IMR-90 (cell line): ENCODE data around the gene TMCC3. TPM values are rescaled to one million over a fixed set of nuclear protein-coding genes. Genes with fewer than 3 reads are reported as not detected.

ENCODE experiments used
- ATAC-seq: fragments of 200-7000 bp; cut with Tn5 transposase; 2 replicates; pipeline ENCODE4 v1.9.1; 2020; ENCODE audit warnings: low read depth, mild to moderate bottlenecking, moderate library complexity
- BruUV-seq: library from RNA; stranded (reverse); fragments of 400-500 nt; replicated peaks from 2 replicates; lab custom pipeline; 2021; lab: Mats Ljungman, UMichigan
- CTCF ChIA-PET: fragments of 300-600 bp; formaldehyde crosslinking; extraction: SDS; loops from one replicate; lab custom pipeline; 2021; ENCODE audit warnings: antibody characterized with exemption; lab: Yijun Ruan, JAX
- POLR2A ChIA-PET: fragments of 300-600 bp; sonication (Branson Sonifier 250); formaldehyde crosslinking; loops from one replicate; lab custom pipeline; 2022; ENCODE audit warnings: antibody characterized with exemption; ENCODE audit not compliant: unreplicated experiment; lab: Charles Lee
- DNase-seq: peaks from one replicate; pipeline ENCODE4 v3.0.0; 2013
- H2AFZ ChIP-seq: replicated peaks from 2 replicates; pipeline ENCODE3; 2013; ENCODE audit warnings: low read length, mild to moderate bottlenecking; ENCODE audit not compliant: poor library complexity
- H2AK5ac ChIP-seq: 2 replicates; pipeline ENCODE4 v1.6.1; 2013; ENCODE audit warnings: low read depth, low read length, inconsistent platforms
- H2AK9ac ChIP-seq: replicated peaks from 2 replicates; pipeline ENCODE3; 2013; ENCODE audit warnings: mild to moderate bottlenecking, low read depth, low read length, moderate library complexity; ENCODE audit not compliant: poor library complexity
- H2BK120ac ChIP-seq: 2 replicates; pipeline ENCODE4 v1.6.1; 2013; ENCODE audit warnings: low read depth, low read length, inconsistent platforms
- H2BK15ac ChIP-seq: 3 replicates; pipeline ENCODE4 v1.6.1; 2013; ENCODE audit warnings: low read depth, low read length, inconsistent platforms
- H2BK20ac ChIP-seq: 2 replicates; pipeline ENCODE4 v1.6.1; 2013; ENCODE audit warnings: low read depth, mild to moderate bottlenecking, inconsistent platforms, low read length, moderate library complexity
- H2BK5ac ChIP-seq: 2 replicates; pipeline ENCODE4 v1.6.1; 2013; ENCODE audit warnings: mild to moderate bottlenecking, low read depth, low read length, inconsistent platforms; ENCODE audit not compliant: poor library complexity, severe bottlenecking
- H3K14ac ChIP-seq: replicated peaks from 2 replicates; pipeline ENCODE4 v1.6.1; 2013; ENCODE audit warnings: low read depth, low read length, inconsistent platforms
- H3K18ac ChIP-seq: 2 replicates; pipeline ENCODE4 v1.6.1; 2013; ENCODE audit warnings: low read depth, low read length, control low read depth
- H3K23ac ChIP-seq: 2 replicates; pipeline ENCODE4 v1.6.1; 2013; ENCODE audit warnings: low read depth, low read length, inconsistent platforms
- H3K27ac ChIP-seq: 2 replicates; pipeline ENCODE4 v1.5.1; 2013; ENCODE audit warnings: mild to moderate bottlenecking, control low read depth, low read length; ENCODE audit not compliant: insufficient read depth
- H3K27me3 ChIP-seq: 2 replicates; pipeline ENCODE4 v1.6.1; 2013; ENCODE audit warnings: low read length; ENCODE audit not compliant: control insufficient read depth, insufficient read depth
- H3K36me3 ChIP-seq: 2 replicates; pipeline ENCODE4 v1.6.1; 2013; ENCODE audit warnings: low read length, mixed read lengths; ENCODE audit not compliant: control insufficient read depth, insufficient read depth
- H3K4ac ChIP-seq: 2 replicates; pipeline ENCODE4 v1.6.1; 2013; ENCODE audit warnings: low read depth, low read length, inconsistent platforms
- H3K4me1 ChIP-seq: 2 replicates; pipeline ENCODE4 v1.6.1; 2013; ENCODE audit warnings: low read length, mixed read lengths; ENCODE audit not compliant: control insufficient read depth, insufficient read depth
- H3K4me2 ChIP-seq: 2 replicates; pipeline ENCODE4 v1.6.1; 2013; ENCODE audit warnings: low read depth, mild to moderate bottlenecking, control low read depth, low read length, moderate library complexity
- H3K4me3 ChIP-seq: 2 replicates; pipeline ENCODE4 v1.5.1; 2013; ENCODE audit warnings: low read depth, mild to moderate bottlenecking, control low read depth, low read length, moderate library complexity; ENCODE audit not compliant: insufficient read depth
- H3K56ac ChIP-seq: 2 replicates; pipeline ENCODE4 v1.6.1; 2013; ENCODE audit warnings: low read length, inconsistent platforms; ENCODE audit not compliant: insufficient read depth; ENCODE audit errors: extremely low read depth
- H3K79me1 ChIP-seq, 2 experiments: 2 replicates each; pipeline ENCODE4 v1.6.1; 2013; ENCODE audit warnings: low read length in 2 of 2, inconsistent platforms in 1 of 2, low read depth in 1 of 2
- H3K9ac ChIP-seq: 2 replicates; pipeline ENCODE4 v1.6.1; 2013; ENCODE audit warnings: low read depth, low read length, control low read depth
- H3K9me1 ChIP-seq: 2 replicates; pipeline ENCODE4 v1.6.1; 2013; ENCODE audit warnings: low read length, inconsistent platforms; ENCODE audit not compliant: insufficient read depth
- H3K9me3 ChIP-seq: 2 replicates; pipeline ENCODE4 v1.6.1; 2013; ENCODE audit warnings: low read length; ENCODE audit not compliant: control insufficient read depth, insufficient read depth
- H4K20me1 ChIP-seq: 2 replicates; pipeline ENCODE4 v1.6.1; 2013; ENCODE audit warnings: low read length, inconsistent platforms; ENCODE audit not compliant: insufficient read depth
- H4K5ac ChIP-seq: 2 replicates; pipeline ENCODE4 v1.6.1; 2013; ENCODE audit warnings: mild to moderate bottlenecking, low read depth, low read length, control low read depth
- H4K8ac ChIP-seq, 2 experiments: 2 replicates each; pipeline ENCODE4 v1.6.1; 2013; ENCODE audit warnings: low read depth in 2 of 2, low read length in 2 of 2, control low read depth in 1 of 2, inconsistent platforms in 1 of 2
- H4K91ac ChIP-seq: 2 replicates; pipeline ENCODE4 v1.6.1; 2013; ENCODE audit warnings: low read depth, low read length, inconsistent platforms; ENCODE audit not compliant: insufficient read depth
- BHLHE40 ChIP-seq: fragments of 150-350 bp; IDR thresholded peaks from 2 replicates; pipeline ENCODE4 v1.6.1; 2016; ENCODE audit warnings: mild to moderate bottlenecking, low read depth, low read length
- CEBPB ChIP-seq: IDR thresholded peaks from 2 replicates; pipeline ENCODE4 v1.6.1; 2012; ENCODE audit warnings: low read depth, low read length, improper control_type of control experiment
- CHD1 ChIP-seq: IDR thresholded peaks from 2 replicates; pipeline ENCODE4 v1.6.1; 2012; ENCODE audit warnings: low read depth, low read length, improper control_type of control experiment
- CTCF ChIP-seq: conservative IDR thresholded peaks from 2 replicates; pipeline ENCODE4 v1.5.1; 2012; ENCODE audit warnings: mild to moderate bottlenecking, low read depth, low read length, improper control_type of control experiment
- MAFK ChIP-seq: IDR thresholded peaks from 2 replicates; pipeline ENCODE4 v1.6.1; 2012; ENCODE audit warnings: low read depth, low read length, improper control_type of control experiment
- MAZ ChIP-seq: IDR thresholded peaks from 2 replicates; pipeline ENCODE4 v1.6.1; 2012; ENCODE audit warnings: low read depth, mild to moderate bottlenecking, low read length, improper control_type of control experiment, moderate library complexity, borderline replicate concordance
- NFE2L2 ChIP-seq: fragments of 150-350 bp; IDR thresholded peaks from 2 replicates; pipeline ENCODE4 v1.6.1; 2016; ENCODE audit warnings: low read depth, mild to moderate bottlenecking, low read length
- POLR2A ChIP-seq: IDR thresholded peaks from 2 replicates; pipeline ENCODE4 v1.6.1; 2012; ENCODE audit warnings: mild to moderate bottlenecking, low read depth, low read length
- RAD21 ChIP-seq: IDR thresholded peaks from 2 replicates; pipeline ENCODE4 v1.6.1; 2012; ENCODE audit warnings: low read length, improper control_type of control experiment
- RCOR1 ChIP-seq: IDR thresholded peaks from 2 replicates; pipeline ENCODE4 v1.6.1; 2012; ENCODE audit warnings: mild to moderate bottlenecking, low read length, improper control_type of control experiment; ENCODE audit not compliant: insufficient replicate concordance
- RFX5 ChIP-seq: IDR thresholded peaks from 2 replicates; pipeline ENCODE4 v1.8.0; 2012; ENCODE audit warnings: low read depth, mild to moderate bottlenecking, low read length, moderate library complexity
- SMC3 ChIP-seq: fragments of 150-350 bp; IDR thresholded peaks from 2 replicates; pipeline ENCODE4 v1.6.1; 2016; ENCODE audit warnings: low read depth, mild to moderate bottlenecking, antibody characterized with exemption, low read length, moderate library complexity
- WGBS, 2 experiments: methylation state at CpG; one replicate each; pipeline versions ENCODE4 v1.1.5 to v1.1.7; 2013; ENCODE audit warnings: missing lambda C conversion rate in 2 of 2; ENCODE audit not compliant: insufficient read length in 1 of 2; ENCODE audit errors: extremely low coverage in 2 of 2; 5-methylcytosine and 5-hydroxymethylcytosine counted together
- dilution Hi-C: fragments of 300-500 bp; cut with HindIII; formaldehyde crosslinking; loops from one replicate; pipeline ENCODE4 v1.14.3; 2018; ENCODE audit warnings: low sequenced_read_pairs; ENCODE audit not compliant: unreplicated experiment
- in situ Hi-C: fragments of 300-500 bp; cut with MboI; formaldehyde crosslinking; loops from 3 replicates; pipeline ENCODE4 v1.14.3; 2019; ENCODE audit warnings: low sequenced_read_pairs, inconsistent platforms, mixed read lengths
- intact Hi-C: fragments of 100-400 bp; cut with micrococcal nuclease; formaldehyde crosslinking; loops from 2 replicates; pipeline ENCODE4 v1.10.0; 2022
- polyA plus RNA-seq, 3 experiments: library from polyadenylated mRNA; depleted of rRNA; stranded (reverse); fragments of >200 nt; gene quantifications; 2 replicates each; pipeline ENCODE4 v1.2.3, GENCODE V29; 2012; ENCODE audit warnings: low replicate concordance in 1 of 3
- total RNA-seq: library from RNA; depleted of rRNA; stranded (reverse); fragments of >200 nt; gene quantifications from 2 replicates; pipeline ENCODE4 v1.2.3, GENCODE V29; 2012
- TF ChIP-seq, protein P1 (sequence below): fragments of 150-350 bp; IDR thresholded peaks from 2 replicates; pipeline ENCODE4 v1.6.1; 2017; ENCODE audit warnings: mild to moderate bottlenecking, antibody characterized with exemption, low read length, low read depth
- TF ChIP-seq, protein P2 (sequence below): fragments of 150-350 bp; IDR thresholded peaks from 2 replicates; pipeline ENCODE4 v1.6.1; 2016; ENCODE audit warnings: low read depth, mild to moderate bottlenecking, low read length, moderate library complexity, borderline replicate concordance

Gene TMCC3
- total and polyA plus RNA-seq, 2 of the 4 experiments (the other 2 are of a cell fraction) = 0.14 to 0.36 TPM

DNA sequence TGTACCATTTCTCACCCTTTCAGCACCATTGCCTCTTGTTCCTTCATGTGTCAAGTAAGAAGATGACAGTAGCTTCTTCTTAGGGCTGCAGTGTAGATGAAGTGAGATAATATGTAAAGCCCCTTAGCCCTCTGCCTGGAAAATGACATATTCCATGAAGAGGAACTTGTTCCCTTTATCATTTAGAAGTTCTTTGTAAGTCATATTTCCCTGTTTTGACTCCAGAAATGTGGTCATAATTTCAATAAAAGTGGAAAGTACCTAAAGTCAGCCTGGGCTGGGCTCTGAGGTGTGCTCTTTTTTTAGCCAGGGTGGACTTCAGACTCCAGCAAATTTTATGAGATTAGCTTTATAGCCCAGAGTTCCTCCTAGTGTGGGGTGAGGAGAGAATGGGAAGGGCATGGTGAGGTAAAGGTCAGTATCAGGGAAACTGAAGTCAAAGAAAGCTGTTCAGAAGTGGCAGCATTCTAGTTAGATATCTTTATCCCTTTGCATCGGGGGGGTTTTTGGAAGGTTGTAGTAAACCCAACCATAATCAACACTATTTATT is 92.5 kb downstream of the TMCC3 start:
- Histone ChIP-seq H2AK5ac (no peak overlapping the region), H3K56ac (no peak overlapping the region), H3K23ac (no peak overlapping the region), H3K79me1 (no peaks in the 10 kb centered on the region), H3K18ac (no peak overlapping the region), H3K9ac (no peak overlapping the region), H2BK120ac (no peak overlapping the region), H4K8ac (no peak overlapping the region), H4K5ac (no peak overlapping the region), H2AFZ (no peak overlapping the region), H3K4ac (no peak overlapping the region), H3K4me3 (no peak overlapping the region), H3K9me3 (peaks cover 2% of the 10 kb centered on the region; the same call in 1 of the 2 replicates), H4K91ac (no peak overlapping the region), H2BK15ac (no peak overlapping the region), H4K20me1 (no peaks in the 10 kb centered on the region), H2BK20ac (no peak overlapping the region), H3K4me2 (no peak overlapping the region), H3K9me1 (no peaks in the 10 kb centered on the region), H2BK5ac (no peak overlapping the region), H3K27me3 (peaks cover 15% of the 10 kb centered on the region), H2AK9ac (no peak overlapping the region), H3K14ac (no peak overlapping the region), H3K36me3 (no peaks in the 10 kb centered on the region), H3K4me1 (no peaks in the 10 kb centered on the region), H3K27ac (no peak overlapping the region)
- DNase-seq = no peak
- dilution Hi-C loops = no loop called here
- ChIA-PET CTCF (interaction anchor here (0.6 kb wide), 1 partner anchor 161 kb away, joined by 3 read pairs; no protein-coding TSS in a partner anchor), POLR2A (no interaction called here)
- no CpG with 5 or more reads among the region's 1 CpG for WGBS, 2 experiments
- intact Hi-C loops = loop anchor here (10.0 kb wide), 1 partner anchor 1277 kb away; no protein-coding TSS in a partner anchor
- no peak for ATAC-seq
- TF ChIP-seq CTCF = no peak
- TF ChIP-seq, protein P1, sequence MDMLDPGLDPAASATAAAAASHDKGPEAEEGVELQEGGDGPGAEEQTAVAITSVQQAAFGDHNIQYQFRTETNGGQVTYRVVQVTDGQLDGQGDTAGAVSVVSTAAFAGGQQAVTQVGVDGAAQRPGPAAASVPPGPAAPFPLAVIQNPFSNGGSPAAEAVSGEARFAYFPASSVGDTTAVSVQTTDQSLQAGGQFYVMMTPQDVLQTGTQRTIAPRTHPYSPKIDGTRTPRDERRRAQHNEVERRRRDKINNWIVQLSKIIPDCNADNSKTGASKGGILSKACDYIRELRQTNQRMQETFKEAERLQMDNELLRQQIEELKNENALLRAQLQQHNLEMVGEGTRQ = no peak
- no peak for TF ChIP-seq MAFK
- TF ChIP-seq NFE2L2 = no peak
- TF ChIP-seq RFX5 = no peak
- no peak for TF ChIP-seq RCOR1
- TF ChIP-seq RAD21 = no peak
- TF ChIP-seq POLR2A = no peak
- TF ChIP-seq MAZ = no peak
- TF ChIP-seq, protein P2, sequence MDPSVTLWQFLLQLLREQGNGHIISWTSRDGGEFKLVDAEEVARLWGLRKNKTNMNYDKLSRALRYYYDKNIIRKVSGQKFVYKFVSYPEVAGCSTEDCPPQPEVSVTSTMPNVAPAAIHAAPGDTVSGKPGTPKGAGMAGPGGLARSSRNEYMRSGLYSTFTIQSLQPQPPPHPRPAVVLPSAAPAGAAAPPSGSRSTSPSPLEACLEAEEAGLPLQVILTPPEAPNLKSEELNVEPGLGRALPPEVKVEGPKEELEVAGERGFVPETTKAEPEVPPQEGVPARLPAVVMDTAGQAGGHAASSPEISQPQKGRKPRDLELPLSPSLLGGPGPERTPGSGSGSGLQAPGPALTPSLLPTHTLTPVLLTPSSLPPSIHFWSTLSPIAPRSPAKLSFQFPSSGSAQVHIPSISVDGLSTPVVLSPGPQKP = no peak
- TF ChIP-seq BHLHE40 = no peak
- no peak for TF ChIP-seq CEBPB
- no peak for TF ChIP-seq SMC3
- no peak for TF ChIP-seq CHD1
- in situ Hi-C loops = no loop called here
- no TSS peak for BruUV-seq
